GM21360 (cell line): Measurements from ENCODE around the gene SSR1.
"Not testable (repeated sequence)": the region's sequence is repeated elsewhere in the genome, so short reads cannot be mapped to it uniquely, and the experiment has no call there.

Experiments
- ATAC-seq: cut with Tn5 transposase; IDR thresholded peaks from one replicate; pipeline ENCODE4 v1.9.1; 2021; ENCODE audit warnings: mild to moderate bottlenecking, moderate library complexity; ENCODE audit not compliant: unreplicated experiment

The SSR1 gene

DNA sequence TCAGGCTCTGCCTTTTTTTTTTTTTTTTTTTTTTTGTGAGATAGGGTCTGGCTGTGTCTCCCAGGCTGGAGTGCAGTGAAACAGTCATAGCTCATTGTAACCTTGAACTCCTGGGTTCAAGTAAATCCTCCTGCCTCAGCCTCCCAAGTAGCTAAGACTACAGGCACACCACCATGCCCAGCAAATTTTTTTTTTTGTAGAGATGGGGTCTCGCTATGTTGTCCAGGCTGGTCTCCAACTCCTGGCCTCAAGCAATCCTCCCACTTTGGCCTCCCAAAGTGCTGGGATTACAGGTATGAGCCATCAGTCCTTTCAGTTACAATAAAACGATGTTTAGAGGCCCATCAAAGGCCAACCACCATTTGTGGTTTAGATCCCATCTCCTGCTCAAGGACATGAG lies 6.4 kb upstream of the SSR1 start:
- ATAC-seq: not testable (repeated sequence)

DNA sequence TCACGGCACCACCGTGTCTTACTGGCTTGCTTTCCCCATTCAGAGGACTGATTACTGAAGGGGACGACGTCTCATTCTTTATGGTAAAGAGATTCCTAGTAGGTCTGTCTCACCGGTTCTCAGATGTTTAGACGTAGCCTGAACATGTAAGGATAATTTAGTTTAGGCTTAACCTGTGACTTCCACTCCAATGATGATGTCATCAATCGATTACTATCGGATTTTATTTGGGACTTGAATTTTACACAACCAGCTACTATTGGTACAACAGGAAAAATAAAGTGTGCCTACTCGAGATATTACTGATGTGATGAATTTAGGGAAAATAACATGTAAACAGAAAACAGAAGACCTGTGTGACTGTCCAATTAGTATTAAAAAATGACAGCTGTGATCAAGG lies 4.5 kb upstream of the SSR1 start:
- no peak for ATAC-seq

DNA sequence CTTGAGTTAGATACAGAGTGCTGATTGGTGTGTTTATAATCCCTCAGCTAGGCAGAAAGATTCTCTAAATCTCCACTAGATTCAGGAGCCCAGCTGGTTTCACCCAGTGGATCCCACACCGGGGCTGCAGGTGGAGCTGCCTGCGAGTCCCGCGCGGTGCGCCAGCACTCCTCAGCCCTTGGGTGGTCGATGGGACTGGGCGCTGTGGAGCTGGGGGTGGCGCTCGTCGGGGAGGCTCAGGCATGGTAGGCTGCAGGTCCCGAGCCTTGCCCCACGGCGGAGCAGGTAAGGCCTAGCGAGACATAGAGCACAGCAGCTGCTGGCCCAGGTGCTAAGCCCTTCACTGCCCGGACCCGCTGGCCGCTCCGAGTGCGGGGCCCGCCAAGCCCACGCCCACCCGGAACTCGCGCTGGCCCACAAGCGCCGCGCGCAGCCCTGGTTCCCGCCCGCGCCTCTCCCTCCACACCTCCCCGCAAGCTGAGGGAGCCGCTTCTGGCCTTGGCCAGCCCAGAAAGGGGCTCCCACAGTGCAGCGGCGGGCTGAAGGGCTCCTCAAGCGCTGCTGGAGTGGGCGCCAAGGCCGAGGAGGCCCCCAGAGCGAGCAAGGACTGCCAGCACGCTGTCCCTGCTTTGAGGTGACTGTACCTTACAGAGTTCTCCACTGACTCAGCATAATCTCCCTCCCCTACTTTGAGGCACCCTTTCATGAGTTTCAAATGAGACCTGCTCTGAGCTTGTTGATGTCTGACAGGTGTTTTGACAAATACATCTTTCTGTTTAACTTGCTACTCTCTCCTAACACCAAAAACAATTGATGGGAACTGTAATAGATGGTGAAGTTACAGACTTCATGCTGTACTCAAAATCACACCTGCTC lies 3.9 kb upstream of the SSR1 start:
- ATAC-seq: no peak

DNA sequence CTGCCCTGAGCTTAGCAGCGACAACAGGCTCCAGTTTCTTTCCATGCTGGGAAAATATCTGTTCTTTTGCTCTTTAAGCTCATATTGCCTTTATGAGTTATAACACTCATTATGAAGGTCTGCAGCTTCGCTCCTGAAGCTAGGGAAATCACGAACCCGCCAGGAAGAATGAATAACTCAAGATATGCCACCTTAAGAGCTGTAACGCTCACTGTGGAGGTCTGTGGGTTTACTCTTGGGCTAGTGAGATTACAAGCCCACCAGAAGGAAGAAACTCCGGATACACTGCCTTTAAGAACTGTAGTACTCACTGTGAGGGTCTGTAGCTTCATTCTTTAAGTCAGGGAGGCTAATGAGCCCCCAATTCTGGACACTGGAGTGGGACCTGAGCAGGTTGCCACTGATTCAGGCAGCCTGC lies 3.0 kb upstream of the SSR1 start:
- no peak for ATAC-seq

DNA sequence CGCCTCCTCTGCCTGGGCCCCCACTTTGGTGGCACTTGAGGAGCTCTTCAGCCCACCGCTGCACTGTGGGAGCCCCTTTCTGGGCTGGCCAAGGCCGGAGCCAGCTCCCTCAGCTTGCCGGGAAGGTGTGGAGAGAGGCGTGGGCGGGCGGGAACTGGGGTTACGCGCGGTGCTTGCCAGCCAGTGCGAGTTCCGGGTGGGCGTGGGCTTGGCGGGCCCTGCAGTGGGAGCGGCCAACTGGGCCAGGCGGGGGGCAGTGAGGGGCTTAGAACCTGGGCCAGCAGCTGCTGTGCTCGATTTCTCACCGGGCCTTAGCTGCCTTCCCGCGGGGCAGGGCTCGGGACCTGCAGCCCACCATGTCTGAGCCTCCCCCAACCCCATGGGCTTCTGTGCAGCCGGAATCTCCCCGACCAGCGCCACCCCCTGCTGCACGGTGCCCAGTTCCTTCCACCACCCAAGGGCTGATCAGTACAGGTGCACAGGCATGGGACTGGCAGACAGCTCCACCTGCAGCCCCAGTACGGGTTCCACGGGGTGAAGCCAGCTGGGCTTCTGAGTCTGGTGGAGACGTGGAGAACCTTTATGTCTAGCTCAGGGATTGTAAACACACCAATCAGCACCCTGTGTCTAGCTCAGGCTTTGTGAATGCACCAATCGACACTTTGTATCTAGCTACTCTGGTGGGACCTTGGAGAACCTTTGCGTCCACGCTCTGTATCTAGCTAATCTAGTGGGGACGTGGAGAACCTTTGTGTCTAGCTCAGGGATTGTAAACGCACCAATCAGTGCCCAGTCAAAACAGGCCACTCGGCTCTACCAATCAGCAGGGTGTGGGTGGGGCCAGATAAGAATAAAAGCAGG lies 2.3 kb upstream of the SSR1 start:
- ATAC-seq: not testable (repeated sequence)

DNA sequence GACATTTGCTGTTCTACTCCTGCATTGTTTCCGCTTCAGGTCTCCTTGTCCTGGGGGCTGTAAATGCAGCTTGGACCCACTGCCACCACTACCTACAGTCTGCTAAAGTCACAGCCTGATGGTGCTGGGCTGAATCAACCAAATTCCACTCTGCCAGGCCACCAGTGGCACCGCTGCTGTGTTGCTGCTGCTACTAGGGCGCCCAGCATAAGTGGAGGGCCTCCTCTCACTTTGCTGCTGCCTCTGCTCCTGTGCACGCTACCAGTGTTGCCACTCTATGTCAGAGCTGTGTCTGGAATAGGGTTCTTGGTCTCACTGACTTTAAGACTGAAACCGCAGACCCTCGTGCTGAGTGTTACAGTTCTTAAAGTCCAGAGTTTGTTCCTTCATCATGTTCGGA lies 1.4 kb upstream of the SSR1 start:
- ATAC-seq: no peak

DNA sequence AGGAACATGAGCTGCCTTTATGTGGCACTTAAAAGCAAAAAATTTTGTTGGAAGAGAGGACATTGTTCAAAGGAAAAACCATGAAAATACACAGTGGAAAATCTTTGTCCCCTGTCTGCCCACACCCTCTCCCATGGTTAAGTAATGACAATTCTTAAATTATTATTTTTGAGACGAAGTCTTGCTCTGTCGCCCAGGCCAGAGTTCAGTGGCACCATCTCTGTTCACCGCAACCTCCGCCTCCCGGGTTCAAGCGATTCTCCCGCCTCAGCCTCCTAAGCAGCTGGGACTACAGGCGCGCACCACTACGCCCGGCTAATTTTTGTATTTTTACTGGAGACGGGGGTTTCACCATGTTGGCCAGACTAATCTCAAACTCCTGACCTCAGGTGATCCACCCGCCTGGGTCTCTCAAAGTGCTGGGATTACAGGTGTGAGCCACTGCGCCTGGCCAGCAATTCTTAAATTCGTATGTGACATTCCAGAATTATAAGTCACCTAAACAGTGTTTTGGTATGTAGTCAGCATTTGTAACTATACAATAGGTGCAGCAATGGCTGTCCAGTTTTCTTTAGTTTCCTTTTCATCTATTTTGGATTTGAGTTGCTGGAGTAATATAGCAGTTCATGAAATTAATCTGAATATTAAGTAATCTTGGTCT lies 636 bp upstream of the SSR1 start:
- no peak for ATAC-seq

DNA sequence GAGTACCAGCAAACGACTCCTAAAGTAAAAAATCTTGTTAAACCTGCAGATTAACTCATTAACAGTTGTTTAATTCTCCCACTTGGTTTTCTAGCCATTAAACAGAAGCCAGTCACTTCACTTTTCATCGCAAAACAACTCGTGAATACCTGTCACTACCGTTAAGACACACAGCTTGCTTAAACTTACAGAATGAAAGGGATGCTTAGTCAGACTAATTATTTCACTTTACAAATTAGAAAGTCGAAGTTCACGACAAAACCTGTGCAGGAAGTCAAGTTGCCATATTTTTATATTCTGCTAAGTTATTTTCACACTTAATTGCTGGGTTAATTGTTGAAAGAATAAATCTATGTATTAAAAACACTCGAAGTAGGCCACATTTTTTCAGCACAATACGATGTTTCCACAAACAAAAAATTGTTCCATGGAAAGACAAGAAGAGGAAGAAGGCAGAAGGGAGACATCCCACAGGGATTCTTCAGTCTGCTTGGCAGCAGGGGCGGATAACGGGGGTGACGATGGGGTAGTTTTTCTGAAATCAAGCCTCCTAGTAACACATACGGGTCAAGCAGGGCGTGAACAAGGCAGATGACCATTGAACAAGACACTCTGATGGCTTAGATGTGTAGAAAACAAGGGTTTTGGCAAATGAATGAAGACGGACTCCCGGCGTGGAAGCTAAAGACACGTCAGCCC lies 933 bp downstream of the SSR1 start:
- ATAC-seq: no peak

DNA sequence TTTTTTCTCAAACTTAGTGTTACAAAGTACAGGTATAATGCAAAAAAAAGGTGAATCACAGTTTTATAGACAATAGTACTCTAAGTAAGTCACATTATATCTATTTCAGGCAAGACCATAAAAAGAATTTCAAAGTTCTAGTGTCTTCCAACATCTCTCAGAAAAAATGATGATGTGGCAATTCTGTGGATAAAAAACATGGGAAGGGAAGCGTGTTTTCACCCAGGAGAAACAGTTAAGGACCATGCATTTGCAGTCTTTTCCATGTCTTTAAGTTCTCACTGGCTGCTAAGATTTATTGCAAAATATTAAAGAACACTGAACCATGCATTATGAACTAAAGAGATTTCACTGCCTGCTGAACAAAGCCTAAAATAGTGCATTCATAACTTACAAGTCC lies 1.8 kb downstream of the SSR1 start:
- no peak for ATAC-seq

DNA sequence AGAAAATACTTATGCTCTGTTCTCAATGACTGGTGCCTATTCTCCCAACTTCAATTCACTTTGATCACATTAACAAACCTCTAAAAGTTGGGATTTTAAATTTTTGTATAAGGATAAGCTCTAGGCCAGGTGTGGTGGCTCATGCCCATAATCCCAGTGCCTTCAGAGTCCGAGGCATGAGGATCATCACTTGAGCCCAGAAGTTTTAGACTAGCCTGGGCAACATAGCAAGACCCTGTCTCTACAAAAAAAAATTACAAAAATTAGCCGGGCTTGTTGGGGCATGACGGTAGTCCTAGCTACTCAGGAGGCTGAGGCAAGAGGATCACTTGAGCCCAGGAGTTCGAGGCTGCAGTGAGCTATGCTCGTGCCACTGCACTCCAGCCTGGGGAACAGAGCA lies 3.9 kb downstream of the SSR1 start:
- no peak for ATAC-seq

DNA sequence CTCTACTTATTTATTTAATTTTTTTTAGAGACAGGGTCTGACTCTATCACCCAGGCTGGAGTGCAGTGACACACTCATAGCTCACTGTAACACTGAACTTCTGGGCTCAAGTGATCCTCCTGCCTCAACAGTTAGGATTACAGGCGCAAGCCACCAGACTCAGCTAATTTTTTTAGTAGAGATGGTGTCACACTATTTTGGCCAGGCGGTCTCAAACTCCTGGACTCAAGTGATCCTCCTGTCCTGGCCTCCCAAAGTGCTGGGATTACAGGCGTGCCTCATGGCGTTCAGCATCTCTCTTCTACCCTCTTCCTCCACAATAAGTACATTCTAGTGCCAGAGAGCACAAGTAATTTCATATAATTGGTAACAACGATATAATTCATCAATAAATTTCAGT lies 5.5 kb downstream of the SSR1 start:
- ATAC-seq: no peak

DNA sequence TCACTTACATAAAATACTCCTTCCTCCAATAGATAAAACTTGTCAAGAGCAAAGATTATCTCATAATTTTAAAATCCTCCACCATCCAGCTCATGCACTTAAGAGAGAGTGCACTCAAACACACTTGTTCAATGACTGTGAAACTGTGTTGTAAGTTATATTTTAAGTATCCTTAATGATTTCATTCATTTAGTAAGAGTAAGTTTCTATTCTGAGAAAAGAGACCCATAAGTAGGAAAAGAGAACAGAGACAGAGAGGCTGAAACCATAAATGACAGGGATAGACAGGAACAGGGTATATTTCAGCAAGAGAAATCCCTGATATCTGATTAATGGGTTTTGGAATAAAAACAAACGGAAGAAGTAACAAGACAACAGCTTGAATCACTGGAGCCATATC lies 8.2 kb downstream of the SSR1 start:
- ATAC-seq: no peak

DNA sequence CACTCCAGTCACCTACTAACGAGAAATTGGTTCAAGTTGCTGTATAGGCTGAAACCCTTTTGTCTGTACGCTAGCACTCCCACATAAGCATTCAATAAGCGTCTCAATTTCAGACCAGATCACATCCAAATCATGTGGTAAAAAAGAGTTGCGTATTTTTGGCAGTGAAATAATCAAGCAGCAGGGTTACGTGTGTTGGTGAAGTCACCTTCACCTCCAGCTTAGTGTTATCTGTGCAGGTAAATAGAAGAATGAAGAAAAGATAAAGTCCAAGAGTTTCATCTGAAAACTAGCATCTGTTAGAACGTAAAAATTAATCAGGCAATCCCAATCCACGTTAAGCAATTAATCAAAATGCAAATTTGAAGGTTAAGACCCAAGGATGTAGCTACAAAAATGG lies 11.3 kb downstream of the SSR1 start:
- ATAC-seq: no peak

DNA sequence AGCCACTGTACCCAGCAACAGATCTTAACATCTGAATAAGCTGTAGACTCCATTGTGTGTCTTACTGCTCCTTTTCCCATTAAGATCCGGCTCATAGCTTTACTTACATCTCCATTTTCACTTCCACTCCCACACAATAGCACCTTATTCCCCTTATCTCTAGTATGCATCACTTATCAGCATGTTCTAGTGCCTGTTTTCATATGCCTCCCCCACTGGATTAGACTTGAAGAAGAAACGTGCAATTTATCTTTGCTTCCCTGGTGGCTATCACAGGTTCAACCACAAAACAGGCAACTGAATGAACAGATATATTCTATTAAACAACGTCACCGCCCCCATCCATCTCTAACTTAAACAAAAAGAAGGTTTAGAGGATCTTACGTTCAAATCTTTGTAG lies 12.1 kb downstream of the SSR1 start:
- ATAC-seq: no peak

DNA sequence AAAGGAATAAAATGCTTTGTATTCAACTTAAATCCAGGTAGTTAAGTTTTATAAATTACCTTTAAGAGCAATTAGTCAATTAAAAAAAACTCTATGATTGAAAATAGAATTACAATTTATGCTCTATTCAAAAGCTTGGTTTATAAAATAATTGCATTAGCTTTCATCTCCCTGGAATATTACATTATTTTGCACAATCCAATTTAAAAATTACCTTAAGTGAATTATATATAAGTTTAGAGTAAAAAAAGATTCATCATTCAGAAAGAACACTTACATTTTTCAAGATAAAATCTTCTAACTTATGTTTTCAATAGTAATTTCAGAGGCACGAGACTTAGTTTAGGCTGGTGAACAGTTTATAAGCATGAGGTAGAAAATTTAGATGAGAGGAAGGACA lies 14.9 kb downstream of the SSR1 start:
- ATAC-seq: no peak

DNA sequence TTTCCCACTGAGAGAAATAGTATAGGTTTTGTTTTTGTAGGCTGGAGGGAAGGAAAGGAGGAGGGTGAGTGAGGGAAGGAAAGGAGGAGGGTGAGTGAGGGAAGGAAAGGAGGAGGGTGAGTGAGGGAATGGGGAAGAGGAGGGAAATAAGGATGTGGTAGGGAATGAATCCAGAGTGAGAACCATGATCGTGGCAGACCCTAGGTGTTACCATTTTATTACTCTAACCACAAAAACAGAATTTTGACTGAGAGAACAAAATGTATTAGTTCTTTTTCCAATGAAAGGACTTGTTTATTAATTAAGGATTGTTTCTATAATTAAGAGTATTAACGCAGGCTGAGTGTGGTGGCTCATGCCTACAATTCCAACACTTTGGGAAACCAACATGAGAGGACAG lies 16.4 kb downstream of the SSR1 start:
- ATAC-seq: no peak

DNA sequence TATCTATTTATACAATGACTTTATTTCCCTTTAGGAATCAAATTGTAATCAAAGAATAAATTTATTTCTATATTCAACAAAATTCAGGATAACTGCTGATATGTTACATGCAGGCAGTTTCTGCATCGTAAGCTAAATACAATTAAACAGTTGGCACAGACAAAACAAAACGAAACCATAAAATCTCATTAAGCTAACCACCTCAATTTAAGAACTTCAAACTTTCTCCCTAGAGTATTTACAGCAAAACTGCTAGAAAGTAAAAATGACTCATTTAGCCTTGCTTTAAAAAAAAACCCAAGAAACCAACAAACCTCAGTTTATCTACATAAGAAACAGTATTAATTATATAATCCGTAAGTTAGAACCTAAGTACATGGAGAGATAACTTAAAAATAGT lies 17.1 kb downstream of the SSR1 start:
- ATAC-seq: no peak

DNA sequence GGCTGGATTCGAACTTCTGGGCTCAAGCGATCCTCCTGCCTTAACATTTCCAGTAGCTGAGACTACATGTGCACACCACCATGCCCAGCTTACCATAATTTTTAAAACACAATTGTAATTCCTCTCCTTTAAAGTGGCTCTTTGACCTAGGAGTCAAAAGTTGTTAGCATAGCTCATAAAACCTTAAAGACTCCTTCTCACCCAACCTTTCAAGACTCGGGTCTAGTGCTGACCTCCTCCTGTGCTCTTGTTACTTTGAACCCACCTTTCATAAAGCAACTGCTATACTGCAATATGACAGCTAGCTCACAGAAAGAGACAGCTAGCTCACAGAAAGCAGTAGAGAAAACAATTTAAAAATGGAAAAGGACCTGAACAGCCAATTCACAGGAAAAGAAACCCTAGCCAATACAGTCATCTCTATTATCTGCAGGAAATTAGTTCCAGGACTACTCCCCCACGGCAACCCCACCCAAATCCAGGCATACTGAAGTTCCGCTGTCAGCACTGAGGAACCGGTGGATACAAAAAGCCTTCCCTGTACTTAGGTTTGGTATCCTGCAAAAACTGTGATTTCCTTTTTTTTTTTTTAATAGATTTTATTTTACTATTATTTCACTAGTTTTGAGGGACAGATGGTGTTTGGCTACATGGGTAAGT lies 20.3 kb downstream of the SSR1 start:
- ATAC-seq: no peak

DNA sequence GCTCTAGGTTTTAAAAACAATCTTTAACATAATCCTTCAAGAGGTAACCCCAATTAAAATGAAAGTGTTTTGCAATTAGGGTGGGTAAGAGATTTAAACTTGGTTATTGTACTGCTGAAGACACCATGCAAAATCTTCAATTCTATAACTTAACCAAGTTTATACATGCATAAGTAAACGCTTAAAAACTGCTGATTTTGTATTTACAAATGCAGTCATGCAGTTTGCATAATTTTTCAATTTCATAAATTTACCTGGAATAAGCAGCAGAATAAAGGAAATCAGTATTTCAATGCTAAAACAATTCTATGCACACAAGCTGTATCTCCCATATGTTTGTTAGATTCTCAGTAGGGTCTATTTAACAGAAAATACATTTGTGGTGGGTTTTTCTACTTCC lies 22.9 kb downstream of the SSR1 start:
- no peak for ATAC-seq

DNA sequence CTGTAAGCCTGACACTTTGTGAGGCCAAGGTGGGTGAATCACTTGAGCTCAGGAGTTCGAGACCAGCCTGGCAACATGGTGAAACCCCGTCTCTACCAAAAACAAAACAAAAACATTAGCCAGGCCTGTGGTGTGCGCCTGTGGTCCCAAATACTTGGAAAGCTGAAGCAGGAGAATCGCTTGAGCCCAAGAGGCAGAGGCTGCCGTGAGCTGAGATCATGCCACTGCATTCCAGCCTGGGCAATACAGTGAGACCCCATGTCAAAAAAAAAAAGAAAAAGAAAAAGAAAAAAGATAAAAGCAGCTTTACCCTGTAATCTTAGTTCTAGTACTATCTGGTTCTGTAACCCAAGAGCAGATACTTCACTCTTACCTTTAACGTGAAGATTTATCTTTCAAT lies 27.6 kb downstream of the SSR1 start:
- ATAC-seq: no peak

DNA sequence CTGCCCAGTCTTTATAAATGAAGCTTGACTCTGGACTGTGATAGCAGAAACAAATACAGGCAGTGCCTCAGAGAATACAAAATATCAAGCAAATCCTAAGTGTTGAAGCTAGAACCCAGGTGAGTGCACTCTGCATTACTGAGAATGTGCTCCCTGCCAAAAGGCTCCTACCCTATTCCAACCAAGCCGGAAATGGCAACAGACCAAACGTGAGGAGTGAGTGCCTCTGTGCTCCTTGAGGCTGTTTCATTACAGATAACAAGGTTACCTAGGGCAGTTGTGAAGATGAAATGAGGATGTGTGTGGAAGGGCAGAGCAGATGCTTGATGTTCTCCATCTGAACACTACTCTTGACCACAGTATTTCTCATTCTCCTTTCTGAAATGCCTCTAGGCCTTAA lies 29.3 kb downstream of the SSR1 start:
- ATAC-seq: no peak
